ENCODE results near the gene CD86. TPM values are rescaled to one million over a fixed set of nuclear protein-coding genes. Genes with fewer than 3 reads are reported as not detected.
"Not testable (repeated sequence)": the region's sequence is repeated elsewhere in the genome, so short reads cannot be mapped to it uniquely, and the experiment has no call there.

The CD86 gene
- total RNA-seq, 1 donor, result not detected

DNA sequence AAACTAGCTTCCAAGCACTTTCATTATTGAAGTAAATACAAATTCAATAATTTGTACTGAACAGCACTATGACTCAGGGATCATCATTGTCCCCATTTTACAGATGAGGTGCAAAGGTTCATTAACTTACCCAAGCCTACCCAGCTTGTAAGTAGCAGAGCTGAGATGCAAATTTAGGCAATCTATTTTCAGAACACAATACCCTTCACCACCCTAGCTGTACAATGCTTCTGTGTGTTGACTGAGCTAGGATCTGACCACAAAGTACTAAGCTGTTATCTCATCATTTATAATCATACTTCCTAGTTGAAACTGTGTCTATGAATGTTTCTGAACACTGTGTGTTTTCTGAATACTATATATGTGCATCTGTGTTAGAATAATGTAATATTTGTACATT, 29.9 kb upstream of the CD86 start:
- TF ChIP-seq, protein P1, sequence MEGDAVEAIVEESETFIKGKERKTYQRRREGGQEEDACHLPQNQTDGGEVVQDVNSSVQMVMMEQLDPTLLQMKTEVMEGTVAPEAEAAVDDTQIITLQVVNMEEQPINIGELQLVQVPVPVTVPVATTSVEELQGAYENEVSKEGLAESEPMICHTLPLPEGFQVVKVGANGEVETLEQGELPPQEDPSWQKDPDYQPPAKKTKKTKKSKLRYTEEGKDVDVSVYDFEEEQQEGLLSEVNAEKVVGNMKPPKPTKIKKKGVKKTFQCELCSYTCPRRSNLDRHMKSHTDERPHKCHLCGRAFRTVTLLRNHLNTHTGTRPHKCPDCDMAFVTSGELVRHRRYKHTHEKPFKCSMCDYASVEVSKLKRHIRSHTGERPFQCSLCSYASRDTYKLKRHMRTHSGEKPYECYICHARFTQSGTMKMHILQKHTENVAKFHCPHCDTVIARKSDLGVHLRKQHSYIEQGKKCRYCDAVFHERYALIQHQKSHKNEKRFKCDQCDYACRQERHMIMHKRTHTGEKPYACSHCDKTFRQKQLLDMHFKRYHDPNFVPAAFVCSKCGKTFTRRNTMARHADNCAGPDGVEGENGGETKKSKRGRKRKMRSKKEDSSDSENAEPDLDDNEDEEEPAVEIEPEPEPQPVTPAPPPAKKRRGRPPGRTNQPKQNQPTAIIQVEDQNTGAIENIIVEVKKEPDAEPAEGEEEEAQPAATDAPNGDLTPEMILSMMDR (IDR thresholded peaks at IDR 0.05; ENCODE audit: insufficient read depth, low read length), result no peak
- DNase-seq (ENCODE audit: low read depth), result no peak
- no peak overlapping the region for H3K4me3 ChIP-seq (ENCODE audit: low read depth, low read length)

DNA sequence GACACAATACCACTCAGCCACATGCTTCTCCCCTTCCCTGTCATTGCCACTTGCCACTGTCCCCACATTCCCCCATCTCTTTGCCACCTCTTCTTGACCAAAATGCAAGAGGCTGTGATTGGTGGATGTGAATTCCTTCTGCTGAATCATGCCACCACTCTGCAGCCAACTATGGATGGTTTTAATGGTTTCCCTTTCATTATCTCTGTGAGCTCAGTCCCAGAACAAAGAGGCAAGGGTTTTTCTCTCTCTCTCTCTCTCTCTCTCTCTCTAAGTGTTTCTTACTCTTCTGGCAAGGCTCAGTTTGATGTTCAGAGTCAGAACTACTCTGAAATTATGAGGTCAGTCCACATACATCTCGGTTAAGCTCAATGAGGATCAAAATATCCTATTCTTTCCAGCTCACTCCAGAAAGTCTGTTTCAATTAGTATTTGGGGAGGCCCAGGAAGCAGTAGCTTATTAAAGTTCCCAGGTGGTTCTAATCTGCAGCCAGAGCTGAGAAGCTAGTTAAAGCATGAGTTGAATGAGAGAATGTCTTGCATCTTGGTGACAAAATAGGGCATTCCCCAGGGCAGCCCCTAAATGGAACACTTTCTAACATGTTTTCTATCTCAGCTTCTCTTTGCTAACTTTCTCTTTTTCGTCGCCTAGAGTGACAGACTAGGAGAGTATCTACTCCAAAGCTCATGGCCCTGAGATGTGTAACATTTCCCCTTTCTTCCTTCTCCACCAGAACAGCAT, 24.6 kb upstream of the CD86 start:
- H3K4me3 ChIP-seq (ENCODE audit: low read depth, low read length), result no peak overlapping the region
- TF ChIP-seq, protein P1 (IDR thresholded peaks at IDR 0.05; ENCODE audit: insufficient read depth, low read length), result no peak
- DNase-seq (ENCODE audit: low read depth), result peak; percentile 65

DNA sequence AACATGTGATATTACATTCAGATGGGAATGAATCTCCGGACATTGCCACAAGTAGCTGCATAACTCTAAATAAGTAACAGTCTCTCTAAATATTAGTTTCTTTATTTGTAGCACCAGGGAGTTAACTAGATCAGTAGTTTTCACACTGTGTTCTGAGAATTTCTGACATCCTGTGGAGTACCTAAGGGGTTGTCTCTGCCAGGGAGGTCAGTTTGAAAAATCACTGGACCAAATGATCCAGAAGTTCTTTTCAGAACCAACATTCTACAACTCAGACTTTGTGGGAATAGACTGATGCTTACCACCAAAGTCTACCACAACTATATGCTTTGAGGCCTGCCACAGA, 24.1 kb upstream of the CD86 start:
- no peak for DNase-seq (ENCODE audit: low read depth)
- H3K4me3 ChIP-seq (ENCODE audit: low read depth, low read length), result no peak overlapping the region
- TF ChIP-seq, protein P1 (IDR thresholded peaks at IDR 0.05; ENCODE audit: insufficient read depth, low read length), result no peak

DNA sequence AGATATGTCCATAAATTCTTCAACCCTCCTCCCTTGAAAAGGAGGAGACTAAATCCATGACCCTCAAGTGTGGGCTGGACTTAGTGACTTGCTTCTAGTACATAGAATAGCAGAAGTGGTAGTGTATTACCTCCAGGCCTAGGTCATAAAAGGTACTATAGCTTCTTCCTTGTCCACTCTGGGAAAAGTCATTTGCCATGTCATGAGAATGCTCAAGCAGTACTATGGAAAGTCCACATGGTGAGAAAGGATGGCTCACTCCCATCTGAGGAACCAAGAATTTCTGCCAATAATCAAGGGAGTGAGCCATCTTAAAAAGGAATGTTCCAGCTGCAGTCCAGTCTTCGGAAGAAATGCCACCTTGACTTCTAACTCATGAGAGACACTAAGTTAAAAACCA, 22.6 kb upstream of the CD86 start:
- TF ChIP-seq, protein P1 (IDR thresholded peaks at IDR 0.05; ENCODE audit: insufficient read depth, low read length), result no peak
- no peak overlapping the region for H3K4me3 ChIP-seq (ENCODE audit: low read depth, low read length)

DNA sequence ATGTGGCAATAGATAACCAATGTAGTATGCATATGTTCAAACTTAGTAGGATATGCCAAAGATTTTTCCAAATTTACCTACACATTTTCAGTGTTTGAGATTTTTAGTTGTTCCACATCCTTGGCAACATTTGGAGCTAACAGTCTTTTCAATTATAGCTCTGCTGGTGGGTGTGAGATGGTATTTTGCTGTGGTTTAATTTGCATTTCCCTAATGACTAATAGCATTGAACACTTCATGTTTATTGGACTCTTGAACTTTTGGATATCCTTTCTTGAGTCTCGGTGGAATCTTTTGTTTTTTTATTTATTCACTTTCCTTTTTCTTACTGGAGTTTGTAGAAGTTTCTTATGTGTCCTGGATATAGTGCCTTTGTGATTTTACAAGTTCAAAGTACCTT, 22.1 kb upstream of the CD86 start:
- TF ChIP-seq, protein P1 (IDR thresholded peaks at IDR 0.05; ENCODE audit: insufficient read depth, low read length), result no peak
- no peak for DNase-seq (ENCODE audit: low read depth)
- H3K4me3 ChIP-seq (ENCODE audit: low read depth, low read length), result no peak overlapping the region

More for the DNA sequence above, 22.6 kb upstream of the CD86 start:
- DNase-seq (ENCODE audit: low read depth), result no peak

DNA sequence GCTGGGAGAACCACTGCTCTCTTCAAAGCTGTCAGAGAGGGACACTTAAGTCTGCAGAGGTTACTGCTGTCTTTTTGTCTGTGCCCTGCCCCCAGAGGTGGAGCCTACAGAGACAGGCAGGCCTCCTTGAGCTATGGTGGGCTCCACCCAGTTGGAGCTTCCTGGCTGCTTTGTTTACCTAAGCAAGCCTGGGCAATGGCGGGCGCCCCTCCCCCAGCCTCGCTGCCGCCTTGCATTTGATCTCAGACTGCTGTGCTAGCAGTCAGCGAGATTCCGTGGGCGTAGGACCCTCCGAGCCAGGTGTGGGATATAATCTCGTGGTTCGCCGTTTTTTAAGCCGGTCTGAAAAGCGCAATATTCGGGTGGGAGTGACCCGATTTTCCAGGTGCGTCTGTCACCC, 7.9 kb upstream of the CD86 start:
- not testable (repeated sequence) for H3K4me3 ChIP-seq (ENCODE audit: low read depth, low read length); DNase-seq (ENCODE audit: low read depth)

DNA sequence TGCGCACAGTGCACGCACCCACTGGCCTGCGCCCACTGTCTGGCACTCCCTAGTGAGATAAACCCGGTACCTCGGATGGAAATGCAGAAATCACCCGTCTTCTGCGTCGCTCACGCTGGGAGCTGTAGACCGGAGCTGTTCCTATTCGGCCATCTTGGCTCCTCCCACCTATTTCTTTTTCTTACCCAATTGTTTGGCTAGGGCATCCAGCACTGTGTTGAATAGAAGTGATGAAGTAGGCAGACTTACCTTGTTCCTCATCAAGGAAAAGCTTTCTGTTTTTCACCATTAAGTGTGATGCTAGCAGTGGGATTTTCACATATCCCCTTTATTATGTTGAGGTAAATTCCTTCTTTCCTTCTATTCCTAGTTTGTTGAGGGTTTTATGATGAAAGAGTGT, 7.4 kb upstream of the CD86 start:
- H3K4me3 ChIP-seq (ENCODE audit: low read depth, low read length); DNase-seq (ENCODE audit: low read depth): not testable (repeated sequence)

DNA sequence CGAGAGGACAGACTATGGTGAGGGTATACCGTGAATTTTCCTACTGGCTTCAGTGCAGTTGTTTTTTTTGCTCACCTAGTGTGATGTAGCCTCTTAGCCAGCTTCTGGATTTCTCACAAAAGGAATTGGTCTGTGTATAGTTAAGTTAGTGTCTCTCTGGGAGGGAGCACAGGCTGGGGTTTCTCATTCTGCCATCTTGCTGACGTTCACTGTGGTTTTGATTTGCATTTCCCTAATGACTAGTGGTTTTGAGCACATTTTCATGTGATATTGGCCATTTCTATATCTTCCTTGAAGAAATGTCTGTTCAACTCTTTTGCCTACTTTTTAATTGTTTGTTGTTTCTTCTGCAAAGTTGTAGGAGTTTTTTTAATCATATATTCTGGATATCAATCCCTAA, 2.2 kb upstream of the CD86 start:
- no peak overlapping the region for H3K4me3 ChIP-seq (ENCODE audit: low read depth, low read length)
- DNase-seq (ENCODE audit: low read depth), result no peak
- TF ChIP-seq, protein P1 (IDR thresholded peaks at IDR 0.05; ENCODE audit: insufficient read depth, low read length), result no peak

All from fibroblast of the aortic adventitia (primary cell).